ENCODE results near the gene ZNF207. TPM values are rescaled to one million over a fixed set of nuclear protein-coding genes. Genes with fewer than 3 reads are reported as not detected.

The ZNF207 gene
- total and polyA plus RNA-seq, 4 donors = 38.3 to 142 (median 56.8) TPM

DNA sequence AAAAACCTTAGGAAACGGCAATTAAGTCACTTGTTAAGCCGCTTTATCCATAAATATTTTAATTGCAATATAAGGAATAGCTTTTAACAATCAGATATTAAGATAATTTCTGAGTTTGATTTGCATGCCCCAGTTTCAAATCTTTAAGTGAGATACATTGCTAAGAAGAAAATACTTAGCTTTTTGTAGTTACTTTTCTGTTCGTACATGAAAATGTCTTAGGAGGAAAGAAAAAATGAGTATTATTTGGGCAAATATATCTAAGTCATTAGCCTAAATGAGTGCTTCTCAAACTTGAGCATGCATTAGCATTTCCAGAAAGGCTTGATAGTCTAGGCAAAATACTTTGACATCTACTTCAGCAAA lies 6.4 kb downstream of the ZNF207 start:
- Histone ChIP-seq H3K4me1 (ENCODE audit: control insufficient read depth in 4 of 4, insufficient read depth in 4 of 4, low read length in 3 of 4) (peaks cover 5 to 43% (median 16%) of the 10 kb centered on the region in 4 donors), H3K4me3 (ENCODE audit: low read depth in 1 of 3, low read length in 3 of 3) (no peak overlapping the region), H3K9ac (ENCODE audit: low read depth in 1 of 2, low read length in 2 of 2) (no peak overlapping the region), H3K27ac (ENCODE audit: low read depth in 1 of 2, low read length in 2 of 2) (no peak overlapping the region), H3K27me3 (ENCODE audit: control insufficient read depth in 4 of 4, insufficient read depth in 4 of 4, low read length in 3 of 4) (no peaks in the 10 kb centered on the region), H3K36me3 (ENCODE audit: control insufficient read depth in 4 of 4, insufficient read depth in 3 of 4, low read depth in 1 of 4, low read length in 3 of 4) (peaks cover 17 to 49% (median 35%) of the 10 kb centered on the region in 4 donors), H3K9me3 (ENCODE audit: control insufficient read depth in 4 of 4, low read length in 3 of 4) (no peaks in the 10 kb centered on the region)
- TF ChIP-seq ZBTB33 (IDR thresholded peaks at IDR 0.05) (no peak), RAD21 (IDR thresholded peaks at IDR 0.05) (no peak), HNF4A (conservative IDR thresholded peaks at IDR 0.05) (no peak), GABPA (IDR thresholded peaks at IDR 0.05 in 1 of 2, conservative IDR thresholded peaks at IDR 0.05 in 1 of 2) (no peak), EGR1 (IDR thresholded peaks at IDR 0.05; ENCODE audit: low read depth in 2 of 2) (no peak), CTCF (IDR thresholded peaks at IDR 0.05; ENCODE audit: low read depth, low read length, missing input control) (no peak), SP1 (IDR thresholded peaks at IDR 0.05) (no peak), NR2F2 (IDR thresholded peaks at IDR 0.05) (no peak), FOXA1 (IDR thresholded peaks at IDR 0.05) (no peak), YY1 (IDR thresholded peaks at IDR 0.05) (no peak), FOXA2 (IDR thresholded peaks at IDR 0.05) (no peak), HNF4G (IDR thresholded peaks at IDR 0.05) (no peak), RXRA (IDR thresholded peaks at IDR 0.05) (no peak), JUND (IDR thresholded peaks at IDR 0.05) (no peak), TAF1 (conservative IDR thresholded peaks at IDR 0.05) (no peak)
- TF ChIP-seq, protein P1, sequence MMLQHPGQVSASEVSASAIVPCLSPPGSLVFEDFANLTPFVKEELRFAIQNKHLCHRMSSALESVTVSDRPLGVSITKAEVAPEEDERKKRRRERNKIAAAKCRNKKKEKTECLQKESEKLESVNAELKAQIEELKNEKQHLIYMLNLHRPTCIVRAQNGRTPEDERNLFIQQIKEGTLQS (IDR thresholded peaks at IDR 0.05) = no peak
- TF ChIP-seq, protein P2, sequence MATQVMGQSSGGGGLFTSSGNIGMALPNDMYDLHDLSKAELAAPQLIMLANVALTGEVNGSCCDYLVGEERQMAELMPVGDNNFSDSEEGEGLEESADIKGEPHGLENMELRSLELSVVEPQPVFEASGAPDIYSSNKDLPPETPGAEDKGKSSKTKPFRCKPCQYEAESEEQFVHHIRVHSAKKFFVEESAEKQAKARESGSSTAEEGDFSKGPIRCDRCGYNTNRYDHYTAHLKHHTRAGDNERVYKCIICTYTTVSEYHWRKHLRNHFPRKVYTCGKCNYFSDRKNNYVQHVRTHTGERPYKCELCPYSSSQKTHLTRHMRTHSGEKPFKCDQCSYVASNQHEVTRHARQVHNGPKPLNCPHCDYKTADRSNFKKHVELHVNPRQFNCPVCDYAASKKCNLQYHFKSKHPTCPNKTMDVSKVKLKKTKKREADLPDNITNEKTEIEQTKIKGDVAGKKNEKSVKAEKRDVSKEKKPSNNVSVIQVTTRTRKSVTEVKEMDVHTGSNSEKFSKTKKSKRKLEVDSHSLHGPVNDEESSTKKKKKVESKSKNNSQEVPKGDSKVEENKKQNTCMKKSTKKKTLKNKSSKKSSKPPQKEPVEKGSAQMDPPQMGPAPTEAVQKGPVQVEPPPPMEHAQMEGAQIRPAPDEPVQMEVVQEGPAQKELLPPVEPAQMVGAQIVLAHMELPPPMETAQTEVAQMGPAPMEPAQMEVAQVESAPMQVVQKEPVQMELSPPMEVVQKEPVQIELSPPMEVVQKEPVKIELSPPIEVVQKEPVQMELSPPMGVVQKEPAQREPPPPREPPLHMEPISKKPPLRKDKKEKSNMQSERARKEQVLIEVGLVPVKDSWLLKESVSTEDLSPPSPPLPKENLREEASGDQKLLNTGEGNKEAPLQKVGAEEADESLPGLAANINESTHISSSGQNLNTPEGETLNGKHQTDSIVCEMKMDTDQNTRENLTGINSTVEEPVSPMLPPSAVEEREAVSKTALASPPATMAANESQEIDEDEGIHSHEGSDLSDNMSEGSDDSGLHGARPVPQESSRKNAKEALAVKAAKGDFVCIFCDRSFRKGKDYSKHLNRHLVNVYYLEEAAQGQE (IDR thresholded peaks at IDR 0.05) = no peak
- TF ChIP-seq, protein P3, sequence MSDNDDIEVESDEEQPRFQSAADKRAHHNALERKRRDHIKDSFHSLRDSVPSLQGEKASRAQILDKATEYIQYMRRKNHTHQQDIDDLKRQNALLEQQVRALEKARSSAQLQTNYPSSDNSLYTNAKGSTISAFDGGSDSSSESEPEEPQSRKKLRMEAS (IDR thresholded peaks at IDR 0.05) = no peak
- DNase-seq (ENCODE audit: low spot score) = no peak
- 97% methylated on average over 3 of the region's 3 CpGs for WGBS
